ENCODE results near the gene ADGRV1.

Gene ADGRV1

GRCh38 chr5:91065496-91065895 lies 506.9 kb downstream of the ADGRV1 start:
- no peak for DNase-seq
- no peaks in the 10 kb centered on the region for H3K9me3 ChIP-seq (ENCODE audit: control insufficient read depth, low read length)
- no peaks in the 10 kb centered on the region for H3K36me3 ChIP-seq (ENCODE audit: control insufficient read depth, insufficient read depth, low read length)
- no peaks in the 10 kb centered on the region for H3K27me3 ChIP-seq (replicated peaks; ENCODE audit: control insufficient read depth, insufficient read depth, low read length, poor library complexity, severe bottlenecking)
- no peaks in the 10 kb centered on the region for H3K4me1 ChIP-seq (ENCODE audit: control insufficient read depth, insufficient read depth, low read length, poor library complexity, severe bottlenecking)
- H3K27ac ChIP-seq (ENCODE audit: insufficient read depth, low read length, poor library complexity, severe bottlenecking): no peak overlapping the region
- no peak overlapping the region for H3K4me3 ChIP-seq (ENCODE audit: insufficient read depth, low read depth, low read length, poor library complexity, severe bottlenecking)

GRCh38 chr5:91069364-91069763 lies 510.8 kb downstream of the ADGRV1 start:
- no peak for DNase-seq
- Histone ChIP-seq H3K4me3 (ENCODE audit: insufficient read depth, low read depth, low read length, poor library complexity, severe bottlenecking) (no peak overlapping the region), H3K27me3 (replicated peaks; ENCODE audit: control insufficient read depth, insufficient read depth, low read length, poor library complexity, severe bottlenecking) (no peaks in the 10 kb centered on the region), H3K9me3 (ENCODE audit: control insufficient read depth, low read length) (no peaks in the 10 kb centered on the region), H3K36me3 (ENCODE audit: control insufficient read depth, insufficient read depth, low read length) (no peaks in the 10 kb centered on the region), H3K27ac (ENCODE audit: insufficient read depth, low read length, poor library complexity, severe bottlenecking) (no peak overlapping the region), H3K4me1 (ENCODE audit: control insufficient read depth, insufficient read depth, low read length, poor library complexity, severe bottlenecking) (no peaks in the 10 kb centered on the region)

GRCh38 chr5:91070761-91071550 lies 512.4 kb downstream of the ADGRV1 start:
- no peak for DNase-seq
- Histone ChIP-seq H3K27me3 (replicated peaks; ENCODE audit: control insufficient read depth, insufficient read depth, low read length, poor library complexity, severe bottlenecking) (no peaks in the 10 kb centered on the region), H3K4me3 (ENCODE audit: insufficient read depth, low read depth, low read length, poor library complexity, severe bottlenecking) (no peak overlapping the region), H3K27ac (ENCODE audit: insufficient read depth, low read length, poor library complexity, severe bottlenecking) (no peak overlapping the region), H3K4me1 (ENCODE audit: control insufficient read depth, insufficient read depth, low read length, poor library complexity, severe bottlenecking) (no peaks in the 10 kb centered on the region), H3K9me3 (ENCODE audit: control insufficient read depth, low read length) (no peaks in the 10 kb centered on the region), H3K36me3 (ENCODE audit: control insufficient read depth, insufficient read depth, low read length) (no peaks in the 10 kb centered on the region)

- no peaks in the 10 kb centered on the region for H3K9me3 ChIP-seq (ENCODE audit: control insufficient read depth, low read length)
- DNase-seq: no peak
- H3K4me3 ChIP-seq (ENCODE audit: insufficient read depth, low read depth, low read length, poor library complexity, severe bottlenecking): no peak overlapping the region
- no peaks in the 10 kb centered on the region for H3K36me3 ChIP-seq (ENCODE audit: control insufficient read depth, insufficient read depth, low read length)
- no peaks in the 10 kb centered on the region for H3K27me3 ChIP-seq (replicated peaks; ENCODE audit: control insufficient read depth, insufficient read depth, low read length, poor library complexity, severe bottlenecking)
- H3K4me1 ChIP-seq (ENCODE audit: control insufficient read depth, insufficient read depth, low read length, poor library complexity, severe bottlenecking): no peaks in the 10 kb centered on the region
- no peak overlapping the region for H3K27ac ChIP-seq (ENCODE audit: insufficient read depth, low read length, poor library complexity, severe bottlenecking)
Measured at GRCh38 chr5:91072881-91073280, 514.3 kb downstream of the ADGRV1 start.

- Histone ChIP-seq H3K27ac (ENCODE audit: insufficient read depth, low read length, poor library complexity, severe bottlenecking) (no peak overlapping the region), H3K36me3 (ENCODE audit: control insufficient read depth, insufficient read depth, low read length) (no peaks in the 10 kb centered on the region), H3K4me1 (ENCODE audit: control insufficient read depth, insufficient read depth, low read length, poor library complexity, severe bottlenecking) (no peaks in the 10 kb centered on the region), H3K27me3 (replicated peaks; ENCODE audit: control insufficient read depth, insufficient read depth, low read length, poor library complexity, severe bottlenecking) (no peaks in the 10 kb centered on the region), H3K4me3 (ENCODE audit: insufficient read depth, low read depth, low read length, poor library complexity, severe bottlenecking) (no peak overlapping the region), H3K9me3 (ENCODE audit: control insufficient read depth, low read length) (no peaks in the 10 kb centered on the region)
- no peak for DNase-seq
Measured at GRCh38 chr5:91074615-91075014, 516.0 kb downstream of the ADGRV1 start.

GRCh38 chr5:91076138-91076537 lies 517.5 kb downstream of the ADGRV1 start:
- no peak for DNase-seq
- Histone ChIP-seq H3K4me3 (ENCODE audit: insufficient read depth, low read depth, low read length, poor library complexity, severe bottlenecking) (no peak overlapping the region), H3K27ac (ENCODE audit: insufficient read depth, low read length, poor library complexity, severe bottlenecking) (no peak overlapping the region), H3K27me3 (replicated peaks; ENCODE audit: control insufficient read depth, insufficient read depth, low read length, poor library complexity, severe bottlenecking) (no peaks in the 10 kb centered on the region), H3K4me1 (ENCODE audit: control insufficient read depth, insufficient read depth, low read length, poor library complexity, severe bottlenecking) (no peaks in the 10 kb centered on the region), H3K9me3 (ENCODE audit: control insufficient read depth, low read length) (no peaks in the 10 kb centered on the region), H3K36me3 (ENCODE audit: control insufficient read depth, insufficient read depth, low read length) (no peaks in the 10 kb centered on the region)

- DNase-seq: no peak
- Histone ChIP-seq H3K27me3 (replicated peaks; ENCODE audit: control insufficient read depth, insufficient read depth, low read length, poor library complexity, severe bottlenecking) (no peaks in the 10 kb centered on the region), H3K4me3 (ENCODE audit: insufficient read depth, low read depth, low read length, poor library complexity, severe bottlenecking) (no peak overlapping the region), H3K27ac (ENCODE audit: insufficient read depth, low read length, poor library complexity, severe bottlenecking) (no peak overlapping the region), H3K9me3 (ENCODE audit: control insufficient read depth, low read length) (no peaks in the 10 kb centered on the region), H3K36me3 (ENCODE audit: control insufficient read depth, insufficient read depth, low read length) (no peaks in the 10 kb centered on the region), H3K4me1 (ENCODE audit: control insufficient read depth, insufficient read depth, low read length, poor library complexity, severe bottlenecking) (no peaks in the 10 kb centered on the region)
Measured at GRCh38 chr5:91077623-91078022, 519.0 kb downstream of the ADGRV1 start.

- no peak for DNase-seq
- H3K27me3 ChIP-seq (replicated peaks; ENCODE audit: control insufficient read depth, insufficient read depth, low read length, poor library complexity, severe bottlenecking): no peaks in the 10 kb centered on the region
- H3K4me3 ChIP-seq (ENCODE audit: insufficient read depth, low read depth, low read length, poor library complexity, severe bottlenecking): no peak overlapping the region
- no peak overlapping the region for H3K27ac ChIP-seq (ENCODE audit: insufficient read depth, low read length, poor library complexity, severe bottlenecking)
- H3K9me3 ChIP-seq (ENCODE audit: control insufficient read depth, low read length): no peaks in the 10 kb centered on the region
- no peaks in the 10 kb centered on the region for H3K4me1 ChIP-seq (ENCODE audit: control insufficient read depth, insufficient read depth, low read length, poor library complexity, severe bottlenecking)
- H3K36me3 ChIP-seq (ENCODE audit: control insufficient read depth, insufficient read depth, low read length): no peaks in the 10 kb centered on the region
Measured at GRCh38 chr5:91079037-91079436, 520.4 kb downstream of the ADGRV1 start.

- no peak overlapping the region for H3K27ac ChIP-seq (ENCODE audit: insufficient read depth, low read length, poor library complexity, severe bottlenecking)
- DNase-seq: no peak
- H3K4me3 ChIP-seq (ENCODE audit: insufficient read depth, low read depth, low read length, poor library complexity, severe bottlenecking): no peak overlapping the region
- H3K36me3 ChIP-seq (ENCODE audit: control insufficient read depth, insufficient read depth, low read length): no peaks in the 10 kb centered on the region
- H3K9me3 ChIP-seq (ENCODE audit: control insufficient read depth, low read length): no peaks in the 10 kb centered on the region
- peaks cover 4% of the 10 kb centered on the region for H3K27me3 ChIP-seq (replicated peaks; ENCODE audit: control insufficient read depth, insufficient read depth, low read length, poor library complexity, severe bottlenecking)
- H3K4me1 ChIP-seq (ENCODE audit: control insufficient read depth, insufficient read depth, low read length, poor library complexity, severe bottlenecking): no peaks in the 10 kb centered on the region
Measured at GRCh38 chr5:91089758-91090157, 531.2 kb downstream of the ADGRV1 start.

GRCh38 chr5:91090995-91091394 lies 532.4 kb downstream of the ADGRV1 start:
- no peak overlapping the region for H3K4me3 ChIP-seq (ENCODE audit: insufficient read depth, low read depth, low read length, poor library complexity, severe bottlenecking)
- H3K27ac ChIP-seq (ENCODE audit: insufficient read depth, low read length, poor library complexity, severe bottlenecking): no peak overlapping the region
- no peaks in the 10 kb centered on the region for H3K9me3 ChIP-seq (ENCODE audit: control insufficient read depth, low read length)
- peaks cover 4% of the 10 kb centered on the region for H3K27me3 ChIP-seq (replicated peaks; ENCODE audit: control insufficient read depth, insufficient read depth, low read length, poor library complexity, severe bottlenecking)
- no peak for DNase-seq
- no peaks in the 10 kb centered on the region for H3K36me3 ChIP-seq (ENCODE audit: control insufficient read depth, insufficient read depth, low read length)
- H3K4me1 ChIP-seq (ENCODE audit: control insufficient read depth, insufficient read depth, low read length, poor library complexity, severe bottlenecking): no peaks in the 10 kb centered on the region
